Measurements from ENCODE around the gene HERC2.
A peak's percentile ranks its signal among the peaks of the same experiment; 100 is the strongest.
"Not testable (repeated sequence)": the region's sequence is repeated elsewhere in the genome, so short reads cannot be mapped to it uniquely, and the experiment has no call there.

The HERC2 gene

GRCh38 chr15:28322129-28322588 is at the start of gene HERC2:
Gene HERC2 (minus strand): TSS chr15:28322179. CDS start chr15:28321433, 746 bp downstream.
- not testable (repeated sequence) for H3K27me3 ChIP-seq (ENCODE audit: insufficient read depth, insufficient read length); H3K4me1 ChIP-seq (ENCODE audit: insufficient read depth, insufficient read length); H3K9me3 ChIP-seq (ENCODE audit: insufficient read depth, low read length); H3K36me3 ChIP-seq (ENCODE audit: insufficient read depth, insufficient read length, low read length); H3K9ac ChIP-seq (ENCODE audit: insufficient read length, low read depth); DNase-seq (ENCODE audit: low read depth, low spot score)
- peak within 1 kb of the TSS; percentile 21 for H3K4me3 ChIP-seq (ENCODE audit: insufficient read length, low read depth)

- H3K9me3 ChIP-seq (ENCODE audit: insufficient read depth, low read length); H3K27me3 ChIP-seq (ENCODE audit: insufficient read depth, insufficient read length); DNase-seq (ENCODE audit: low read depth, low spot score); H3K9ac ChIP-seq (ENCODE audit: insufficient read length, low read depth); H3K36me3 ChIP-seq (ENCODE audit: insufficient read depth, insufficient read length, low read length); H3K4me3 ChIP-seq (ENCODE audit: insufficient read length, low read depth); H3K4me1 ChIP-seq (ENCODE audit: insufficient read depth, insufficient read length): not testable (repeated sequence)
Observed at GRCh38 chr15:28365502-28365901, 43.5 kb upstream of the HERC2 start.

GRCh38 chr15:28357984-28358383 is 36.0 kb upstream of the HERC2 start, which contains the start of gene GOLGA6L24:
Gene GOLGA6L24 (minus strand): TSS chr15:28358084. CDS start chr15:28358023, 61 bp downstream.
- H3K4me3 ChIP-seq (ENCODE audit: insufficient read length, low read depth) = not testable (repeated sequence)

DNA sequence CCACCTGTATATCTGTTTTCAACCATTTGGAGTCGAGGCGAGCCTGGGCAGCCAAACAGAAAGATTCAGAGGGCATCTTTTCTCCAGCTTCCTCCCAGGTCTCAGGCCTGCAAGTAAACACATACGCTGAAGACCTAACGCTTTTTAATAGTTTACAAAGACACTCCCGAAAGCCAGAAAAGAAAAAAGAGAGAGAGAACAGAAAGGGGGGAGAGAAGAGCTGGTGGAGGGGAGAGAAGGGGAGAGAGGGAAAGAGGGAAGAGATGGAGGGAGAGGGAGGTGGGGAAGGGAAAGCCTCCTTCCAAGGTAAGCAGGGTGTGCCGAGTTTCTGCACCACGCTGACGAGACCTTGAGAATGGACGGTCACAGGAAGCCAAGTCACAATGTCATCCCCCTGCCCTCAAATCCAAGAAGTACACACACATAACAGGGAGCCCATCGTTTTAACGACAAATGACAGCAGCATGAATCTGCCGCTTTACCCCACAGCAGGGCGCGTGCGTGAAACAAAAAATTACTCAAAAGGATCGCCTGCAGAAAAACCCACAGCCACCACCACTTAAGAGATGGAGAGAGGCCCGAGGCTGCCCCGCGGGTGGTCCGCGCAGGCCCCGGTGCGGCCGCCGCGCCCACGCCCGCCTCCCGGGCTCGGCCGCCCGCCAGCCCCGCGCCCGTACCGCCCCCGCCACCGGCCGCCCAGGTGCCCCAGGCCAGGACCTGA is 461 bp downstream of the HERC2 start:
- H3K4me3 ChIP-seq (ENCODE audit: insufficient read length, low read depth) = peak overlapping the region; percentile 21
- not testable (repeated sequence) for H3K36me3 ChIP-seq (ENCODE audit: insufficient read depth, insufficient read length, low read length); DNase-seq (ENCODE audit: low read depth, low spot score); H3K9me3 ChIP-seq (ENCODE audit: insufficient read depth, low read length); H3K27me3 ChIP-seq (ENCODE audit: insufficient read depth, insufficient read length); H3K4me1 ChIP-seq (ENCODE audit: insufficient read depth, insufficient read length); H3K9ac ChIP-seq (ENCODE audit: insufficient read length, low read depth)

More at GRCh38 chr15:28357984-28358383, 36.0 kb upstream of the HERC2 start, which contains the start of gene GOLGA6L24:
- H3K27me3 ChIP-seq (ENCODE audit: insufficient read depth, insufficient read length); H3K4me1 ChIP-seq (ENCODE audit: insufficient read depth, insufficient read length); H3K9me3 ChIP-seq (ENCODE audit: insufficient read depth, low read length); H3K9ac ChIP-seq (ENCODE audit: insufficient read length, low read depth); DNase-seq (ENCODE audit: low read depth, low spot score); H3K36me3 ChIP-seq (ENCODE audit: insufficient read depth, insufficient read length, low read length): not testable (repeated sequence)

DNA sequence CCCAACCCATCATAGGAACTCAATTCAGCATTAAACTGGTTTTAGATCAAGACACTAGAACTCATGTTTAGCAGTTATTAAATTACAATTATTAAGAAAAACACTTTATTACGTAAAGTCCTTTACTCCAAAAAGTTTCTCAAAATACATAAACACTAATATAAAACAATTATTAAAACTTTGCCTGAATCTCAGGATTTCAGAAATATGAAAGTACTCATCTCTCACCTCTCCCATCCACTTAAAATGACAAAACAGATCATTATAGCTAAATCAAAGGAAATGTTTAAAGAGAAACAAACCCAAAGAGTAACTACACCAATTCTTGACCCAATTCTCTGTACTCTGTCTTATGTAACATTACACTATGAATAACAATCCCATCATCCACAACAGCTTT is 2.3 kb downstream of the HERC2 start:
- not testable (repeated sequence) for H3K4me3 ChIP-seq (ENCODE audit: insufficient read length, low read depth); H3K27me3 ChIP-seq (ENCODE audit: insufficient read depth, insufficient read length); H3K36me3 ChIP-seq (ENCODE audit: insufficient read depth, insufficient read length, low read length); H3K9ac ChIP-seq (ENCODE audit: insufficient read length, low read depth); H3K9me3 ChIP-seq (ENCODE audit: insufficient read depth, low read length); DNase-seq (ENCODE audit: low read depth, low spot score); H3K4me1 ChIP-seq (ENCODE audit: insufficient read depth, insufficient read length)

GRCh38 chr15:28318828-28319227 is 3.2 kb downstream of the HERC2 start:
- not testable (repeated sequence) for H3K9me3 ChIP-seq (ENCODE audit: insufficient read depth, low read length); H3K9ac ChIP-seq (ENCODE audit: insufficient read length, low read depth); H3K4me3 ChIP-seq (ENCODE audit: insufficient read length, low read depth); H3K27me3 ChIP-seq (ENCODE audit: insufficient read depth, insufficient read length); DNase-seq (ENCODE audit: low read depth, low spot score); H3K4me1 ChIP-seq (ENCODE audit: insufficient read depth, insufficient read length)
- peaks cover 10% of the 10 kb centered on the region for H3K36me3 ChIP-seq (ENCODE audit: insufficient read depth, insufficient read length, low read length)

DNA sequence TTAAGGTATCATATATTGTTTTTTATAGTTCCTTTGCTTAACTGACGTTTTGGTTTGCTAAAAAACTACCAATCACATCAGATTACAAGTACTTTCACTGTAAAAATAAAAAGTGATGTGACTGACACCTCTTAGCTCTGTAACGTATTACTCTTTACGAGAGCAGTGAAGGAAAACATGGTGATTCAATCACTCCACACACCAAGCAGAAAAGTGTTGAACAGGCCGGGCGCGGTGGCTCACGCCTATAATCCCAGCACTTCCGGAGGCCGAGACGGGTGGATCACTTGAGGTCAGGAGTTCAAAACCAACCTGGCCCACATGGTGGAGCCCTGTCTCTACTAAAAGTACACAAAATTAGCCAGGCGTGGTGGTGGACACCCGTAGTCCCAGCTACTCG is 3.9 kb downstream of the HERC2 start:
- H3K9me3 ChIP-seq (ENCODE audit: insufficient read depth, low read length); H3K27me3 ChIP-seq (ENCODE audit: insufficient read depth, insufficient read length); H3K9ac ChIP-seq (ENCODE audit: insufficient read length, low read depth); H3K4me3 ChIP-seq (ENCODE audit: insufficient read length, low read depth); H3K4me1 ChIP-seq (ENCODE audit: insufficient read depth, insufficient read length); DNase-seq (ENCODE audit: low read depth, low spot score): not testable (repeated sequence)
- H3K36me3 ChIP-seq (ENCODE audit: insufficient read depth, insufficient read length, low read length) = peaks cover 13% of the 10 kb centered on the region

GRCh38 chr15:28316958-28317357 is 5.0 kb downstream of the HERC2 start:
- H3K27me3 ChIP-seq (ENCODE audit: insufficient read depth, insufficient read length); H3K4me3 ChIP-seq (ENCODE audit: insufficient read length, low read depth); H3K9me3 ChIP-seq (ENCODE audit: insufficient read depth, low read length); H3K9ac ChIP-seq (ENCODE audit: insufficient read length, low read depth); H3K4me1 ChIP-seq (ENCODE audit: insufficient read depth, insufficient read length); DNase-seq (ENCODE audit: low read depth, low spot score): not testable (repeated sequence)
- H3K36me3 ChIP-seq (ENCODE audit: insufficient read depth, insufficient read length, low read length) = peaks cover 13% of the 10 kb centered on the region

DNA sequence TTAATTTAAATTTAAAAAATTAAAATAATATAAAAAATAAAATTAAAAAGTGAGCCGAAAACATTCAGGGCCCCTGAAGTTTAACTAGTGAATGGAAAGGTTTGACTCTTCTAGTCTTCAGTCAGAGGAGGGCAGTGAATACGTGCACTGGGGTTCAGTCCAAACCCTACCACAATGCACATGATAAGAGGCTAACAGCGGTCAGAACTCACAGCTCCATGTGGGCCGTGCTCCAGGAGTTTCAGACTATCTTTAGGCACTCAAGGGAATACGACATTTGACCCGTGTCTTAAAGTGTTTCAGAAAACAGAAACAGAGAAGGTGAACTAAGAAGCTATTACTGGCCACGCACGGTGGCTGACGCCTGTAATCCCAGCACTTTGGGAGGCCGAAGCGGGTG is 11.5 kb downstream of the HERC2 start:
- not testable (repeated sequence) for H3K4me1 ChIP-seq (ENCODE audit: insufficient read depth, insufficient read length); H3K27me3 ChIP-seq (ENCODE audit: insufficient read depth, insufficient read length); H3K9me3 ChIP-seq (ENCODE audit: insufficient read depth, low read length); H3K9ac ChIP-seq (ENCODE audit: insufficient read length, low read depth); DNase-seq (ENCODE audit: low read depth, low spot score); H3K4me3 ChIP-seq (ENCODE audit: insufficient read length, low read depth)
- H3K36me3 ChIP-seq (ENCODE audit: insufficient read depth, insufficient read length, low read length) = peaks cover 13% of the 10 kb centered on the region

DNA sequence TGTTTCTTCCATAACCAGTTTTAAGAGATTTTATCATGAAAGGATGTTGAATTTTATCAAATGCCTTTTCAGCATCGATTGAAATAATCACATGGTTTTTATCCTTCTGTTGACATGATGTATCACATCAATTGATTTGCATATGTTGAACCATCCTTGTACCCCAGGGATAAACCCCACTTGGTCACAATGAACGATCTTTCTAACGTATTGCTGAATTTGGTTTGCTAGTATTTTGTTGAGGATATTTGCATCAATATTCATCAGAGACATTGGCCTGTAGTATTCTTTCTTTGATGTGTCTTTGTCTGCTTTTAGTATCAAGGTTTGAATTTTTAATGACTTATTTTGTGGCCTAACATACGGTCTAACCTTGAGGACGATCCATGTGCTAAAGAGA is 13.3 kb downstream of the HERC2 start:
- not testable (repeated sequence) for H3K9me3 ChIP-seq (ENCODE audit: insufficient read depth, low read length); H3K4me1 ChIP-seq (ENCODE audit: insufficient read depth, insufficient read length); H3K9ac ChIP-seq (ENCODE audit: insufficient read length, low read depth); H3K4me3 ChIP-seq (ENCODE audit: insufficient read length, low read depth); DNase-seq (ENCODE audit: low read depth, low spot score); H3K36me3 ChIP-seq (ENCODE audit: insufficient read depth, insufficient read length, low read length); H3K27me3 ChIP-seq (ENCODE audit: insufficient read depth, insufficient read length)

- H3K27me3 ChIP-seq (ENCODE audit: insufficient read depth, insufficient read length); H3K9me3 ChIP-seq (ENCODE audit: insufficient read depth, low read length); H3K4me1 ChIP-seq (ENCODE audit: insufficient read depth, insufficient read length); H3K9ac ChIP-seq (ENCODE audit: insufficient read length, low read depth); DNase-seq (ENCODE audit: low read depth, low spot score); H3K4me3 ChIP-seq (ENCODE audit: insufficient read length, low read depth); H3K36me3 ChIP-seq (ENCODE audit: insufficient read depth, insufficient read length, low read length): not testable (repeated sequence)
Observed at GRCh38 chr15:28305700-28306099, 16.3 kb downstream of the HERC2 start.

DNA sequence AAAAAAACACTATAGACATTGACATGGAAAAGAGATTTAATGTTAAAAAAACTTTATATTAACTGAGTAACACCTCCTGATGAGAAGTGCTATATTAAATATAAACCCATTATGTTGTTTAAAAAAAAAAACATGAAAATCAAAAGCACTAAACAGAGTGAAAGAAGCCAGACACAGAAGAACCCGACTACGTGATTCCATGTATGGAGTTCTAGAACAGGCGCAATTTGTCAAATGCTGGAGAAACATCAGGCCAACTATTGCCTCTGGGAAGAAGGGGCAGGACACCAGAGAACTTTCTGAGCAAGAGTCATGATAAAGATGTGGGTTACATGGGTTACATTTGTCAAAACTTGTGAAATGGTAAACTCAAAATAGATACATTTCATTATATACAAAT is 24.5 kb downstream of the HERC2 start:
- not testable (repeated sequence) for H3K9ac ChIP-seq (ENCODE audit: insufficient read length, low read depth); H3K36me3 ChIP-seq (ENCODE audit: insufficient read depth, insufficient read length, low read length); H3K4me1 ChIP-seq (ENCODE audit: insufficient read depth, insufficient read length); H3K27me3 ChIP-seq (ENCODE audit: insufficient read depth, insufficient read length); H3K4me3 ChIP-seq (ENCODE audit: insufficient read length, low read depth); H3K9me3 ChIP-seq (ENCODE audit: insufficient read depth, low read length); DNase-seq (ENCODE audit: low read depth, low spot score)
